ENCODE data around the gene RPS3A.

DNA sequence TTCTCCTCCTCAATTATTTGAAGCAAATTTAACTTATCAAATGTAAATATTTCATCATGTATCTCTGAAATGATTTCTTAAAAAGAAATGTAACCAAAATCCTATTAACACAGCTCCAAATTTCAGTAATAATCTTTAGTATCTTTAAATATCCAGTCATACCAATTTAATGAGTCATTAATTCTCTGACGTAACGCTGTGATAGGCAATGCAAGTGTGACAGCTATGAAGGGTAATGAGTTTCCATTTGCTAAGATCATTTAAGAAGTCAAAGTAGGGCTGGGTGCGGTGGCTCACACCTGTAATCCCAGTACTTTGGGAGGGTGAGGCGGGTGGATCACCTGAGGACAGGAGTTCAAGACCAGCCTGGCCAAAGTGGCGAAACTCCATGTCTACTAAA is 15.6 kb downstream of the RPS3A start:
- TF ChIP-seq POLR2AphosphoS5 (IDR thresholded peaks at IDR 0.05) (no peak), POLR2A (IDR thresholded peaks at IDR 0.05) (no peak)
- TF ChIP-seq, protein P1, sequence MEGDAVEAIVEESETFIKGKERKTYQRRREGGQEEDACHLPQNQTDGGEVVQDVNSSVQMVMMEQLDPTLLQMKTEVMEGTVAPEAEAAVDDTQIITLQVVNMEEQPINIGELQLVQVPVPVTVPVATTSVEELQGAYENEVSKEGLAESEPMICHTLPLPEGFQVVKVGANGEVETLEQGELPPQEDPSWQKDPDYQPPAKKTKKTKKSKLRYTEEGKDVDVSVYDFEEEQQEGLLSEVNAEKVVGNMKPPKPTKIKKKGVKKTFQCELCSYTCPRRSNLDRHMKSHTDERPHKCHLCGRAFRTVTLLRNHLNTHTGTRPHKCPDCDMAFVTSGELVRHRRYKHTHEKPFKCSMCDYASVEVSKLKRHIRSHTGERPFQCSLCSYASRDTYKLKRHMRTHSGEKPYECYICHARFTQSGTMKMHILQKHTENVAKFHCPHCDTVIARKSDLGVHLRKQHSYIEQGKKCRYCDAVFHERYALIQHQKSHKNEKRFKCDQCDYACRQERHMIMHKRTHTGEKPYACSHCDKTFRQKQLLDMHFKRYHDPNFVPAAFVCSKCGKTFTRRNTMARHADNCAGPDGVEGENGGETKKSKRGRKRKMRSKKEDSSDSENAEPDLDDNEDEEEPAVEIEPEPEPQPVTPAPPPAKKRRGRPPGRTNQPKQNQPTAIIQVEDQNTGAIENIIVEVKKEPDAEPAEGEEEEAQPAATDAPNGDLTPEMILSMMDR (IDR thresholded peaks at IDR 0.05): no peak
